NB4 (cell line): ENCODE data around the gene BTN1A1.
"Not testable (repeated sequence)": the region's sequence is repeated elsewhere in the genome, so short reads cannot be mapped to it uniquely, and the experiment has no call there.

ENCODE experiments used
- DNase-seq: peaks from one replicate; pipeline ENCODE4 v3.0.0; 2010; ENCODE audit warnings: low read depth
- H3K4me3 ChIP-seq: one replicate; pipeline ENCODE4 v1.5.1; 2011; ENCODE audit warnings: mild to moderate bottlenecking, low read depth, low read length, moderate library complexity
- MYC ChIP-seq: IDR thresholded peaks from 2 replicates; pipeline ENCODE4 v1.6.1; 2011; ENCODE audit warnings: low read depth, low read length
- POLR2A ChIP-seq: IDR thresholded peaks from 2 replicates; pipeline ENCODE4 v1.6.1; 2011; ENCODE audit warnings: mild to moderate bottlenecking; ENCODE audit not compliant: insufficient read length; ENCODE audit errors: extremely low read depth
- TF ChIP-seq, protein P1 (sequence below): IDR thresholded peaks from 2 replicates; pipeline ENCODE4 v1.6.1; 2011; ENCODE audit warnings: low read depth, low read length
- TF ChIP-seq, protein P2 (sequence below): IDR thresholded peaks from one replicate; pipeline ENCODE4 v1.5.1; 2012; ENCODE audit warnings: low read depth, low read length

Gene BTN1A1

DNA sequence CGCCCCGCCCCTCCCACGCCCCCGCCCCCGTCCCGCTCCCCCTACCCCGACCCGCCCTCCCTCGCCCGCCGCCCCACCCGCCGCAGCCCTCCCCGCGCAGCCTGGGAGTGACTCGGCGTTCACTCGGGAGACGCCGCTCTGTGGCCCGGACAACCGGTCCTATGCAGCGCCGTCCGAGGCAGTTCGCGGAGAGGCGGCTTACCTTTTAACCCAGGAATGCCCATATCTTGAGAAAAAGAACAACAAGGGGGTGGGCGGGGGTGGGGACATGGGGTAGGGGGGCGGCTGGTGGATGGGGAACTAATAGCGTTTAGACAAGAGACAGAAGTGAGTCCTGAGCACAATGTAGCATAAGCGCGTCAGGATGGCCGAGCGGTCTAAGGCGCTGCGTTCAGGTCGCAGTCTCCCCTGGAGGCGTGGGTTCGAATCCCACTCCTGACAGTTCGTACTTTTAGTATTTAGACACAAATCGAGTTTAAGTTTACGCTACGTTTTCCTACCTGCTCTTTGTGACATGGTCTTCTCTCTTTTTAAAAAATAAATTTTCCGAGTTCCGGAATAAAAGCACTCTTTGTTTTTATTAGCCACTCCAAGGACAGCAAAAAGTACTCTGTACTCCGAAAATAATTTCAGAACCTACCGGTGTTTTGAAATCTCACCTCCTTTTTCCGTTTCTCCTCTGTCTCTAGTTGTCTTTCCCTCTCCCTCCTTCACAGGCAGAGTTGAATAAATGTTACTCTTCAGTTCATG lies 20.9 kb downstream of the BTN1A1 start:
- TF ChIP-seq POLR2A (no peak), MYC (no peak)
- TF ChIP-seq, protein P1, sequence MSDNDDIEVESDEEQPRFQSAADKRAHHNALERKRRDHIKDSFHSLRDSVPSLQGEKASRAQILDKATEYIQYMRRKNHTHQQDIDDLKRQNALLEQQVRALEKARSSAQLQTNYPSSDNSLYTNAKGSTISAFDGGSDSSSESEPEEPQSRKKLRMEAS: no peak
- TF ChIP-seq, protein P2, sequence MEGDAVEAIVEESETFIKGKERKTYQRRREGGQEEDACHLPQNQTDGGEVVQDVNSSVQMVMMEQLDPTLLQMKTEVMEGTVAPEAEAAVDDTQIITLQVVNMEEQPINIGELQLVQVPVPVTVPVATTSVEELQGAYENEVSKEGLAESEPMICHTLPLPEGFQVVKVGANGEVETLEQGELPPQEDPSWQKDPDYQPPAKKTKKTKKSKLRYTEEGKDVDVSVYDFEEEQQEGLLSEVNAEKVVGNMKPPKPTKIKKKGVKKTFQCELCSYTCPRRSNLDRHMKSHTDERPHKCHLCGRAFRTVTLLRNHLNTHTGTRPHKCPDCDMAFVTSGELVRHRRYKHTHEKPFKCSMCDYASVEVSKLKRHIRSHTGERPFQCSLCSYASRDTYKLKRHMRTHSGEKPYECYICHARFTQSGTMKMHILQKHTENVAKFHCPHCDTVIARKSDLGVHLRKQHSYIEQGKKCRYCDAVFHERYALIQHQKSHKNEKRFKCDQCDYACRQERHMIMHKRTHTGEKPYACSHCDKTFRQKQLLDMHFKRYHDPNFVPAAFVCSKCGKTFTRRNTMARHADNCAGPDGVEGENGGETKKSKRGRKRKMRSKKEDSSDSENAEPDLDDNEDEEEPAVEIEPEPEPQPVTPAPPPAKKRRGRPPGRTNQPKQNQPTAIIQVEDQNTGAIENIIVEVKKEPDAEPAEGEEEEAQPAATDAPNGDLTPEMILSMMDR: no peak
- peak; percentile 91 for DNase-seq
- peak overlapping the region; percentile 80 for H3K4me3 ChIP-seq

DNA sequence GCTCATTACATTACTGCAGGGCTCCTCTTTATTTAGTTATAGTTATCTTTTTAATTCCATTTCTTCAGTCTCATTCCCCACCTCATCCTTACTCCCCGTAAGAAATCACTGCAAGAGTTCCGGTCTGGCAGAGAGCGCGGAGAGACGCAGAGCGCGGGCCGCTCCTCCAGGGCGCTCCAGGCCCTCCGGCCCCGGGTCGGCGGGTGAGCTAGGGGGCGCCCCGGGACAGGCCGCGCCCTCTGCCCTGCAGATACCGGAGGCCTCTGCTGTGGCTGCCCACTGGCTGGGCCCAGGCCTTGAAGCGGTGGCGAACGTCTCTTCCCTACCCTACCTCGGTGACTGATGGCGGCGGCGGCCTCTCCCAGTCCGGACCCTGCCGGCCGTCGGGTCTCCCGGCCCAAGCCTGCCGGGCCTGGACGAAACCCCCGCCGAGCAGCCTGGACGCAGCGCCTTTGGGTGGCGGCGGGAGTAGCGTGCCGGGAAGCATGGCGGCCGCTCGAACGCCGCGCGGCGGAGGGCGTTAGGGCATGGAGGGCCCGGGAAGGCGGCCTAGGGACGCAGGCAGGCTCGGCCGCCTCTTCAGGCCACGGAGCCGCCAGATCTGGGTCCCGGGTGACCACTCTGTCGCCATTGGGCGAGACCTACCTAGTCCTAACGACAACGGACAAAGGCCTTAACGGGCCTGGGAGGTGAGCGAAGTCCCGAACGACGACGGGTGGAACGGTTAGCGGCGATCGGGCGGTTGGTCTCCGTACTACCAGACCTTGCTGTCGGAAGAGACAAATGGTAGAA lies 21.7 kb downstream of the BTN1A1 start:
- peak; percentile 89 for DNase-seq
- H3K4me3 ChIP-seq: peak overlapping the region; percentile 80
- TF ChIP-seq, protein P2: peak; percentile 39
- no peak for TF ChIP-seq POLR2A

DNA sequence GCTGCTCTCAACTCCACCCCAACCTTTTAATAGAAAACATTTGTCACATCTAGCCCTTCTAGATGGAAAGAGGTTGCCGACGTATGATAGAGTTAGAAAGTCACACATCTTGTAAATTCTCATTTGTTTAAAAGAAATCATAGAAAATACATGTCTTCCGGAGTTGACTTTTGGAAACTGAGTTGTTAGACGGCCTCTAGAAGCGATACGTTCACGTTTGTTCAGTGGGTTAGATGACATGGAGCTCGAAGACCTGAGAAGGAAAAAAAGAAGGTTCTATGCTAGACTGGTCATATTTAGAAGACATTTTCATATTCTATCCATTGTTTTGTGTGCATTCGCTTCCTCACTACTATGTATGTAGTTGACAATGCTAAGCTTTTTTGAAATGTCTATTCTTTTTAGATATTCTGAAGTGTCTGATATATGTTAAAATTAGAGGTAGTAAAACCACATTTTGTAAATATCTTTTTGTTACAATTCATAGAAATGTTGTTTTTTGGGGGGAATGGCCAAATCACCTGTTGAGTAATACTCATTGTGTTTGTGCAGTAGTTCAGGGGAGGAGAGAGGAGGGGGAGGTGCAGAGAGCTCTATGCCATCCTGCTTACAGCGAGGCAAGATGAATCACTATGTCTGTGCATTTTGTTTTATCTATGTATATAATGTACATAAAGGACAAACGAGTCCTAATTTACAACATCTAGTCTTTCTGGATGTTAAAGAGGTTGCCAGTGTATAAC lies 22.6 kb downstream of the BTN1A1 start:
- H3K4me3 ChIP-seq: peak overlapping the region; percentile 80
- peak; percentile 81 for DNase-seq

DNA sequence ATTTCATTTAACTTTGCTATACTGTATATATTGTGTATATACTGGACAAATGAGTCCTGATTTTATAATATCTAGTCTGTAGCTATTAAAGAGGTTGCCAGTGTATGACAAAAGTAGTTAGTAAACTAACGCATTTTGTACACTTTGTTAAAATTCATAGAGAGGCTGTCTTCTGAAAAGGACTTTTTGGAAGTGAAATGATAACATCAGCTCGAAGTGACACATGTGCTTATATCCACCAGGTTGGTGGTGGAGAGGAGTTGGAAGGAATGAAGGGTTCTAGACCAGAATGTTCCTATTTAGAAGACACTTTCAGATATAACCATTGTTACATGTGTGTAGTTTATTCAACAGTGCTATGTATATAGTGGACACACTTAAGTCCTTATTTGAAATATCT lies 24.2 kb downstream of the BTN1A1 start:
- not testable (repeated sequence) for H3K4me3 ChIP-seq

DNA sequence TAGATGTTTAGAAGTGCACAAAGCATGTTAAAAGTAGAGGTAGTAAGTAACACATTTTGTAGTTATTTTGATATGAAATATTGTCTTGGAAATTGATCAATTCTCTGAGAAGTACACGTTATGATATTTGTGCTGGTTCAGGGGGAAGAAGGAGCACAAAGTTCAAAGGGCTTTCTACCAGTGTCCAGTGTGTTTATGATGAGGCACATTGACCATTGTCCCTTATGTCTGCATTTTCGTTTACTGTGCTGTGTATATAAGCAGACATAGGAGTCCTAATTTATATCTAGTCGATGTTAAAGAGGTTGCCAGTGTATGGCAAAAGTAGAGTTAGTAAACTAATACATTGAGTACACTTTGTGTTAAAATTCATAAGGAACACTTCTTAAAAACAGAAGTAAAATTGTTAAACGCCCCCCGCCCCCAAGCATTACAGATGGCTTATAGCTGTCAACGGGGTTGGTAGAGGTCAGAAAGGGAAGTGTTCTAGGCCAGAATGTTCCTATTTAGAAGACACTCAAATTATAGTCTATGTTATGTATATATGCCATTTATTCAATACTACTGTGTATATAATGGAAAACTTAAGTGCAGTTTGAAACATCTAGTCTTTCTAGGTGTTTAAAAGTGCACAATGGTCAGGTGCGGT lies 24.7 kb downstream of the BTN1A1 start:
- TF ChIP-seq, protein P2: no peak
- TF ChIP-seq MYC: no peak
- TF ChIP-seq, protein P1: no peak
- TF ChIP-seq POLR2A: no peak

More for the DNA sequence above, 24.2 kb downstream of the BTN1A1 start:
- DNase-seq: not testable (repeated sequence)

DNA sequence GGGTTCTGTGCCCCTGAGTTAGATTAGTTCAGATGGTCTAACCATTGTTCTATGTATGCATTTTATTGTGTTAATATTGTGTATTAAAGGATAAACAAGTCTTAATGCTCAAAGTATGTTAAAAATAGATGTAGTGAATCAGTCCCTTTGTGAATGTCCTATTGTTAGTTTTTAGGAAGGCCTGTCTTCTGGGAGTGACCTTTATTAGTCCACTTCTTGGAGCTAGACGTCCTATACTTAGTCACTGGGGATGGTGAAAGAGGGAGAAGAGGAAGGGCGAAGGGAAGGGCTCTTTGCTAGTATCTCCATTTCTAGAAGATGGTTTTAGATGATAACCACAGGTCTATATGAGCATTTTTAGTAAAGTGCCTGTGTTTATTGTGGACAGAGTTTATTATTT lies 25.7 kb downstream of the BTN1A1 start:
- no peak for TF ChIP-seq MYC
- no peak for TF ChIP-seq POLR2A
- TF ChIP-seq, protein P1: no peak
- TF ChIP-seq, protein P2: no peak
- no peak for DNase-seq

More for the DNA sequence above, 24.7 kb downstream of the BTN1A1 start:
- no peak overlapping the region for H3K4me3 ChIP-seq
- DNase-seq: peak; percentile 52

More for the DNA sequence above, 25.7 kb downstream of the BTN1A1 start:
- no peak overlapping the region for H3K4me3 ChIP-seq
